ENCODE data around the gene RASAL2.

The RASAL2 gene

GRCh38 chr1:178528953-178529335, 435.0 kb downstream of the RASAL2 start:
- no peak overlapping the region for H3K27ac Mint-ChIP-seq
- DNase-seq (no peak), ATAC-seq (replicated peaks) (no peak)
- no peaks in the 10 kb centered on the region for H3K36me3 Mint-ChIP-seq
- H3K4me1 Mint-ChIP-seq: peaks cover 12 to 22% of the 10 kb centered on the region in 2 donors
- peaks cover 0 to 1% of the 10 kb centered on the region in 2 donors for H3K9me3 Mint-ChIP-seq
- H3K27me3 Mint-ChIP-seq: peaks cover 0 to 8% of the 10 kb centered on the region in 2 donors
- no peak overlapping the region for H3K4me3 Mint-ChIP-seq

- ATAC-seq (replicated peaks): no peak
- Mint-ChIP-seq H3K27ac (no peak overlapping the region), H3K36me3 (no peaks in the 10 kb centered on the region), H3K9me3 (peaks cover 0 to 1% of the 10 kb centered on the region in 2 donors), H3K4me3 (no peak overlapping the region), H3K4me1 (peaks cover 12 to 22% of the 10 kb centered on the region in 2 donors), H3K27me3 (peaks cover 0 to 8% of the 10 kb centered on the region in 2 donors)
- no peak for DNase-seq
Measured at GRCh38 chr1:178529364-178530036, 435.6 kb downstream of the RASAL2 start.

GRCh38 chr1:178530037-178530402, 436.1 kb downstream of the RASAL2 start:
- Mint-ChIP-seq H3K27me3 (peaks cover 0 to 8% of the 10 kb centered on the region in 2 donors), H3K27ac (no peak overlapping the region), H3K36me3 (no peaks in the 10 kb centered on the region), H3K9me3 (peaks cover 0 to 1% of the 10 kb centered on the region in 2 donors), H3K4me3 (no peak overlapping the region), H3K4me1 (peaks cover 12 to 22% of the 10 kb centered on the region in 2 donors)
- DNase-seq: no peak
- no peak for ATAC-seq (replicated peaks)

- H3K4me3 Mint-ChIP-seq: no peak overlapping the region
Measured at GRCh38 chr1:178530502-178530901, 436.6 kb downstream of the RASAL2 start.

GRCh38 chr1:178531887-178532286, 438.0 kb downstream of the RASAL2 start:
- Mint-ChIP-seq H3K36me3 (no peaks in the 10 kb centered on the region), H3K4me1 (peaks cover 11 to 19% of the 10 kb centered on the region in 2 donors), H3K9me3 (no peaks in the 10 kb centered on the region), H3K4me3 (no peak overlapping the region), H3K27ac (no peak overlapping the region), H3K27me3 (peaks cover 0 to 8% of the 10 kb centered on the region in 2 donors)
- DNase-seq: no peak
- ATAC-seq (replicated peaks): peak; percentile 26 to 36

More at GRCh38 chr1:178530502-178530901, 436.6 kb downstream of the RASAL2 start:
- no peak for DNase-seq
- H3K27ac Mint-ChIP-seq: no peak overlapping the region
- H3K36me3 Mint-ChIP-seq: no peaks in the 10 kb centered on the region
- no peaks in the 10 kb centered on the region for H3K9me3 Mint-ChIP-seq
- ATAC-seq (replicated peaks): no peak
- H3K4me1 Mint-ChIP-seq: peaks cover 12 to 22% of the 10 kb centered on the region in 2 donors
- H3K27me3 Mint-ChIP-seq: peaks cover 0 to 8% of the 10 kb centered on the region in 2 donors

- H3K4me3 Mint-ChIP-seq: no peak overlapping the region
- peaks cover 8 to 14% of the 10 kb centered on the region in 2 donors for H3K4me1 Mint-ChIP-seq
- H3K36me3 Mint-ChIP-seq: no peaks in the 10 kb centered on the region
- peaks cover 0 to 8% of the 10 kb centered on the region in 2 donors for H3K27me3 Mint-ChIP-seq
- DNase-seq (peak; percentile 54), ATAC-seq (replicated peaks) (peak; percentile 90 to 96)
- H3K9me3 Mint-ChIP-seq: no peaks in the 10 kb centered on the region
- H3K27ac Mint-ChIP-seq: peak overlapping the region; percentile 43
Measured at GRCh38 chr1:178532392-178532791, 438.5 kb downstream of the RASAL2 start.

- peaks cover 4 to 7% of the 10 kb centered on the region in 2 donors for H3K4me1 Mint-ChIP-seq
- no peaks in the 10 kb centered on the region for H3K9me3 Mint-ChIP-seq
- DNase-seq (no peak), ATAC-seq (replicated peaks) (no peak)
- H3K27me3 Mint-ChIP-seq: peaks cover 0 to 8% of the 10 kb centered on the region in 2 donors
- no peaks in the 10 kb centered on the region for H3K36me3 Mint-ChIP-seq
- no peak overlapping the region for H3K27ac Mint-ChIP-seq
- H3K4me3 Mint-ChIP-seq: no peak overlapping the region
Measured at GRCh38 chr1:178533121-178533946, 439.4 kb downstream of the RASAL2 start.

Measured in stimulated activated naive B cell treated with anti-CD40 and anti-IgM and Interleukin-4, amounts not matched to agents 10 μg/mL and 1 μg/mL and 100 μg/mL, for 72 hours (primary cell).